Transverse colon (tissue), 4 donors: ENCODE data around the gene TMEM208.

Experiments used
- CTCF ChIP-seq, 5 experiments: fragments of 200-600 bp in 3 of 5; fragments of 450-650 bp in 2 of 5; sonication (generic) in 3 of 5; IDR thresholded peaks; 1 replicate in 2 of 5; 2 replicates in 3 of 5; pipeline ENCODE4 v1.5.1; 2016 to 2017; ENCODE audit warnings: antibody characterized with exemption in 5 of 5, inconsistent platforms in 3 of 5, mild to moderate bottlenecking in 2 of 5, moderate library complexity in 1 of 5
- EP300 ChIP-seq: sonication (generic); formaldehyde crosslinking; IDR thresholded peaks from one replicate; pipeline ENCODE4 v1.6.1; 2017; ENCODE audit warnings: antibody characterized with exemption, low read depth
- POLR2A ChIP-seq: fragments of 450-650 bp; IDR thresholded peaks from one replicate; pipeline ENCODE4 v1.6.1; 2016; ENCODE audit warnings: antibody characterized with exemption, mild to moderate bottlenecking, moderate library complexity
- POLR2AphosphoS5 ChIP-seq, 3 donors: sonication (generic); formaldehyde crosslinking; IDR thresholded peaks; one replicate each; pipeline ENCODE4 v1.6.1; 2016; ENCODE audit warnings: antibody characterized with exemption in 3 of 3

- no peak for TF ChIP-seq POLR2AphosphoS5 (IDR thresholded peaks at IDR 0.05)
- no peak for TF ChIP-seq CTCF (IDR thresholded peaks at IDR 0.05)
- TF ChIP-seq POLR2A, result no peak
- TF ChIP-seq EP300, result no peak
Observed at GRCh38 chr16:67248073-67248400, 21.1 kb downstream of the TMEM208 start.
